OCI-LY3 (cell line): Measurements from ENCODE around the gene FAM83E.

Source experiments
- H2AFZ ChIP-seq: fragments of 200-600, 300-600 bp; shearing (Covaris generic); 2 replicates; pipeline ENCODE4 v1.6.0; 2014; ENCODE audit warnings: antibody characterized with exemption, low read depth, low read length
- H3K27ac ChIP-seq: fragments of 200-600, 300-600 bp; sonication (generic); 2 replicates; pipeline ENCODE4 v1.5.1; 2014; ENCODE audit warnings: mild to moderate bottlenecking, low read length, moderate library complexity, mixed read lengths
- H3K27me3 ChIP-seq: fragments of 200-600, 300-600 bp; sonication (generic); 2 replicates; pipeline ENCODE4 v1.6.1; 2014; ENCODE audit warnings: low read depth, low read length, mixed read lengths
- H3K36me3 ChIP-seq: fragments of 200-600, 300-600 bp; sonication (generic); replicated peaks from 2 replicates; pipeline ENCODE3; 2014; ENCODE audit warnings: low read depth, low read length, mixed read lengths
- H3K4me1 ChIP-seq: fragments of 300-600, 200-600 bp; sonication (generic); 2 replicates; pipeline ENCODE4 v1.6.1; 2014; ENCODE audit warnings: low read length, mixed read lengths
- H3K4me2 ChIP-seq: fragments of 200-600, 300-600 bp; sonication (generic); 2 replicates; pipeline ENCODE4 v1.6.1; 2014; ENCODE audit warnings: low read length, mixed read lengths
- H3K4me3 ChIP-seq: fragments of 300-600, 200-600 bp; sonication (generic); 2 replicates; pipeline ENCODE4 v1.5.1; 2014; ENCODE audit warnings: antibody characterized with exemption, mild to moderate bottlenecking, low read length, moderate library complexity
- H3K79me2 ChIP-seq: fragments of 300-600, 200-600 bp; shearing (Covaris generic); 2 replicates; pipeline ENCODE4 v1.6.1; 2014; ENCODE audit warnings: mild to moderate bottlenecking, low read length, mixed read lengths
- H3K9ac ChIP-seq: fragments of 300-600, 200-600 bp; shearing (Covaris generic); 2 replicates; pipeline ENCODE4 v1.6.0; 2014; ENCODE audit warnings: mild to moderate bottlenecking, low read length, moderate library complexity
- H3K9me3 ChIP-seq: fragments of 200-600, 300-600 bp; shearing (Covaris generic); 2 replicates; pipeline ENCODE4 v1.6.1; 2014; ENCODE audit warnings: low read length, mixed read lengths; ENCODE audit not compliant: insufficient read depth
- H4K20me1 ChIP-seq: fragments of 200-600, 300-600 bp; sonication (generic); 2 replicates; pipeline ENCODE4 v1.6.1; 2016; ENCODE audit warnings: low read length, mixed read lengths; ENCODE audit not compliant: insufficient read depth
- EZH2phosphoT487 ChIP-seq: fragments of 200-600 bp; shearing (Covaris generic); IDR thresholded peaks from 2 replicates; pipeline ENCODE4 v1.6.1; 2018; ENCODE audit warnings: antibody characterized with exemption, mixed run types, low read depth
- TF ChIP-seq, protein P1 (sequence below): fragments of 200-600, 300-600 bp; sonication (generic); IDR thresholded peaks from 2 replicates; pipeline ENCODE4 v1.5.1; 2014; ENCODE audit warnings: antibody characterized with exemption, low read length, low read depth

FAM83E gene

DNA sequence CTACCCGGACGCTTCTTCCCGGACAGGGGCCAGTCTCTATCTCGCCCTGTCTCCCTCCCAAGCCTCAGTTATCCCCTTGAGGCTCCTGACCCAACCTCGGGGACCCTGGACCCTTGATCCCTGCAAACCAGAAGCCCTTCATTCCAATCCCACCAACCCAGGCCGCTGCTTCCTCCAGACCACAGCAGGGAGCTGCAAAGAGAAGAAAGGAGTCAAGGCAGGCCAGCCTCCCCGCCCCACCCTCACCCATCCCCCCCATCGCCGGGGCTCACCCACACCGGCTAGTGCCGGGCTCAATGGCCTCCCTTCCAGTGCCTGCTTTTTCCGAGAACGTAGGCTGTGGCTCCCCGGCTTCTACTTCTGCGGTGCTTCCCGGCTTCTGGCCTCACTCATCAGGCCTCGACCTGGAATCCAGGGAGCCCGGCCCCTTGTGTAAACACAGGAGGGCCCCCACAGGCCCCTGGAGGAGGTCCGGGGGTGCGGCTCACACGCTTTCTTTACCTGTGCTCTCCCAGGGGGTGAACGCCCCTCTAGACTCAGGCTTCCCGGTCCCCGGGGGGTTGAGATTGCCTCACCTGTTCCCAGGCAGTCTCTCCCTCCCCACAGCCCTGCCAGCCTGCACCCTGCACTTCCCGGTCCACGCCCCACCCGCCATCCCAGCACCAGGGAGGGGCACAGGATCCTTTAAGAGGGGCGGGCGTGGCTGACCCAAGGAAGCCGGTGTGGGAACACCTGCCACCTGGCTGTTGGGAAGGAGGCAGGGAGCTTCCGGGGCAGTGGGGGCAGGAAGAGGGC is at the start of gene FAM83E:
Gene FAM83E (minus strand): TSS at position 641 of the 795 bp plus-strand sequence. CDS start 1,704 bp downstream, outside the sequence.
- Histone ChIP-seq H3K4me1 (peaks cover 15% of the 10 kb centered on the region), H3K27me3 (no peaks in the 10 kb centered on the region), H4K20me1 (peaks cover 46% of the 10 kb centered on the region), H2AFZ (no peak within 1 kb of the TSS), H3K79me2 (peaks cover 38% of the 10 kb centered on the region), H3K27ac (no peak within 1 kb of the TSS; the same call in 1 of the 2 replicates), H3K9ac (no peak within 1 kb of the TSS), H3K4me3 (no peak within 1 kb of the TSS), H3K9me3 (no peaks in the 10 kb centered on the region), H3K4me2 (no peak within 1 kb of the TSS), H3K36me3 (peaks cover 39% of the 10 kb centered on the region)
- TF ChIP-seq, protein P1, sequence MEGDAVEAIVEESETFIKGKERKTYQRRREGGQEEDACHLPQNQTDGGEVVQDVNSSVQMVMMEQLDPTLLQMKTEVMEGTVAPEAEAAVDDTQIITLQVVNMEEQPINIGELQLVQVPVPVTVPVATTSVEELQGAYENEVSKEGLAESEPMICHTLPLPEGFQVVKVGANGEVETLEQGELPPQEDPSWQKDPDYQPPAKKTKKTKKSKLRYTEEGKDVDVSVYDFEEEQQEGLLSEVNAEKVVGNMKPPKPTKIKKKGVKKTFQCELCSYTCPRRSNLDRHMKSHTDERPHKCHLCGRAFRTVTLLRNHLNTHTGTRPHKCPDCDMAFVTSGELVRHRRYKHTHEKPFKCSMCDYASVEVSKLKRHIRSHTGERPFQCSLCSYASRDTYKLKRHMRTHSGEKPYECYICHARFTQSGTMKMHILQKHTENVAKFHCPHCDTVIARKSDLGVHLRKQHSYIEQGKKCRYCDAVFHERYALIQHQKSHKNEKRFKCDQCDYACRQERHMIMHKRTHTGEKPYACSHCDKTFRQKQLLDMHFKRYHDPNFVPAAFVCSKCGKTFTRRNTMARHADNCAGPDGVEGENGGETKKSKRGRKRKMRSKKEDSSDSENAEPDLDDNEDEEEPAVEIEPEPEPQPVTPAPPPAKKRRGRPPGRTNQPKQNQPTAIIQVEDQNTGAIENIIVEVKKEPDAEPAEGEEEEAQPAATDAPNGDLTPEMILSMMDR = no peak
- TF ChIP-seq EZH2phosphoT487 = no peak

DNA sequence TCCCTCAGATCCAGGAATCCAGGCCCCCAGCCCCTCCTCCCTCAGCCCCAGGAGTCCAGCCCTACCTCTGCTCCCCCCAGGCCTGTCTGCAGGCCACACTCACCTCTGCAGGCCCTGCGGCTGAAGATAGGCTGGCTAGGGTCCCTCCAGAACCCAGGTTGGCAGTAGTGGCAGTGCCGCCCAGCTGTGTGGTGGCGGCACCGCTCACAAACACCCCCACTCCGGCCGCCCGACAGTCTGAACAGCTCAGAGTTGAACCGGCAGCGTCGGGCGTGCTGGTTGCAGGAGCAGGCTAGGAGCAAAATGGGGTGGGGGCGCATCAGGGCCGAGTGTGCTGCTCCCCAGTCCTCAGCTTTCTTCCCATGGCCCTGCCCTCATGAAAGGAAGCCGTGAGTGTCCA is 49.6 kb upstream of the FAM83E start:
- H2AFZ ChIP-seq = no peak overlapping the region
- H3K79me2 ChIP-seq = no peaks in the 10 kb centered on the region
- H3K4me2 ChIP-seq = no peak overlapping the region
- TF ChIP-seq EZH2phosphoT487 = no peak
- TF ChIP-seq, protein P1 = no peak
- H3K36me3 ChIP-seq = no peaks in the 10 kb centered on the region
- H3K27ac ChIP-seq = no peak overlapping the region
- H3K4me3 ChIP-seq = no peak overlapping the region
- H3K27me3 ChIP-seq = no peaks in the 10 kb centered on the region
- no peaks in the 10 kb centered on the region for H3K9me3 ChIP-seq
- no peaks in the 10 kb centered on the region for H4K20me1 ChIP-seq
- peaks cover 9% of the 10 kb centered on the region for H3K4me1 ChIP-seq
- no peak overlapping the region for H3K9ac ChIP-seq

DNA sequence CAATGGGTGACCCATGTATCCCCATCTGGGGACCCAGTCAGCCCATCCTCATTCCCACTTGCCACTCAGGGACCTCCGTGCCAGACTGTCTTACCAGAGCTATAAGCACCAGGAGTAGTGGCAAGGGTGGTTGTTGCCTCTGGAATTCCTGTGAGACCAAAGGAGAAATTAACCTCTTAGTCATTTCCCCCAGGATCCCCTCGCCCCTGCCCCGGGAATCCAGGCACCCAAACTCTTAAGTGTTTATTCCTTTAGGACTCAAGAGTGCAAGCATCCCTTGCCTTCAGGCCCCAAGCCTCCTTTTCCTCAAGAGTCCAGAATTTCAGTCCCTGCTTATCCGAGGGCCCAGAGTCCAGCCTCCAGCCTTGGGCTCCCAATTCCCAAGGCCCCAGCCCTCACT is 48.8 kb upstream of the FAM83E start:
- Histone ChIP-seq H4K20me1 (no peaks in the 10 kb centered on the region), H3K9ac (no peak overlapping the region), H3K27ac (no peak overlapping the region), H3K79me2 (no peaks in the 10 kb centered on the region), H3K27me3 (no peaks in the 10 kb centered on the region), H3K9me3 (no peaks in the 10 kb centered on the region), H3K36me3 (no peaks in the 10 kb centered on the region), H3K4me1 (peaks cover 9% of the 10 kb centered on the region), H3K4me2 (no peak overlapping the region), H3K4me3 (no peak overlapping the region), H2AFZ (no peak overlapping the region)
- no peak for TF ChIP-seq EZH2phosphoT487
- TF ChIP-seq, protein P1 = no peak

DNA sequence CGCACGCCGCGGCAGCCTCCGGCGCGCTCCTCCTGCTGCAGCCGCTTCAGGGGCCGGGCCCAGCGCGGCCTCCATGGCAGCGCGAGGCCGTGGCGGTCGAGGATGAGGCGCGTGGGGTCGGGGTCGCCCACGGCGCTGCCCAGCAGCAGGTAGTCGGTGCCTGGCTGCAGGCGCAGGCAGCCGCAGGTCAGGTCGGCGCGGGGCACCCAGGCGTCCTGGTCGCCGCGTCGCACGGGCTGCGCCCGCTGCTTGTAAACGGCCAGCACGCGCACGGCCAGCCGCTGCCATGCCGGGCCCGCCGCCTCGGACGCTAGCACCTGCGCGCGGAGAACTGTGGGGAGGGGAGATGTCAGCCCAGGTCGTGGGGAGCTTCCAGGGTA is 46.8 kb upstream of the FAM83E start:
- no peaks in the 10 kb centered on the region for H3K9me3 ChIP-seq
- H3K36me3 ChIP-seq = no peaks in the 10 kb centered on the region
- TF ChIP-seq EZH2phosphoT487 = no peak
- TF ChIP-seq, protein P1 = no peak
- no peak overlapping the region for H3K9ac ChIP-seq
- H3K27ac ChIP-seq = no peak overlapping the region
- peaks cover 9% of the 10 kb centered on the region for H3K4me1 ChIP-seq
- no peak overlapping the region for H3K4me3 ChIP-seq
- H3K79me2 ChIP-seq = no peaks in the 10 kb centered on the region
- H3K4me2 ChIP-seq = no peak overlapping the region
- no peaks in the 10 kb centered on the region for H3K27me3 ChIP-seq
- peak overlapping the region; percentile 100 for H2AFZ ChIP-seq
- no peaks in the 10 kb centered on the region for H4K20me1 ChIP-seq
